Measurements from ENCODE around the gene BMP2. TPM values are rescaled to one million over a fixed set of nuclear protein-coding genes. Genes with fewer than 3 reads are reported as not detected.
A peak's percentile ranks its signal among the peaks of the same experiment; 100 is the strongest.

BMP2 gene
- total RNA-seq, 2 donors from 2014 or later = 13.5 to 14.8 TPM

- Histone ChIP-seq H3K27ac (no peak overlapping the region), H3K9me3 (no peaks in the 10 kb centered on the region), H3K27me3 (no peaks in the 10 kb centered on the region), H3K36me3 (replicated peaks in 1 of 2; ENCODE audit: insufficient read depth in 1 of 2, low read depth in 2 of 2) (no peaks in the 10 kb centered on the region), H3K4me3 (no peak overlapping the region), H3K4me1 (peaks cover 6% of the 10 kb centered on the region)
- 72 to 78% methylated on average over 4 of the region's 4 CpGs for WGBS, 2 donors
- intact Hi-C loops (cut with DNase I) = no loop called here
- DNase-seq = no peak
- no peak for ATAC-seq
- no peak for TF ChIP-seq POLR2A (IDR thresholded peaks at IDR 0.05)
- no peak for TF ChIP-seq CTCF (IDR thresholded peaks at IDR 0.05)
Measured at GRCh38 chr20:6744805-6745204, 22.7 kb upstream of the BMP2 start.

- Histone ChIP-seq H3K4me3 (no peak overlapping the region), H3K27me3 (no peaks in the 10 kb centered on the region), H3K4me1 (no peaks in the 10 kb centered on the region), H3K27ac (no peak overlapping the region), H3K9me3 (no peaks in the 10 kb centered on the region), H3K36me3 (replicated peaks in 1 of 2; ENCODE audit: insufficient read depth in 1 of 2, low read depth in 2 of 2) (no peaks in the 10 kb centered on the region)
- TF ChIP-seq POLR2A (IDR thresholded peaks at IDR 0.05) (no peak), CTCF (IDR thresholded peaks at IDR 0.05) (no peak)
- no peak for DNase-seq
- intact Hi-C loops (cut with DNase I) = no loop called here
- no peak for ATAC-seq
- WGBS, 2 donors = 60 to 74% methylated on average over 6 of the region's 6 CpGs
Measured at GRCh38 chr20:6746901-6747609, 20.4 kb upstream of the BMP2 start.

- intact Hi-C loops (cut with DNase I) = no loop called here
- no peak for DNase-seq
- H3K4me1 ChIP-seq = no peaks in the 10 kb centered on the region
- H3K27me3 ChIP-seq = no peaks in the 10 kb centered on the region
- H3K9me3 ChIP-seq = no peaks in the 10 kb centered on the region
- H3K36me3 ChIP-seq (replicated peaks in 1 of 2; ENCODE audit: insufficient read depth in 1 of 2, low read depth in 2 of 2) = no peaks in the 10 kb centered on the region
- no peak for TF ChIP-seq POLR2A (IDR thresholded peaks at IDR 0.05)
- TF ChIP-seq CTCF (IDR thresholded peaks at IDR 0.05) = no peak
- H3K4me3 ChIP-seq = no peak overlapping the region
- no peak for ATAC-seq
- no peak overlapping the region for H3K27ac ChIP-seq
Measured at GRCh38 chr20:6750438-6750837, 17.0 kb upstream of the BMP2 start.

- intact Hi-C loops (cut with DNase I) = no loop called here
- WGBS, 2 donors = 31 to 38% methylated on average over 4 of the region's 4 CpGs
- peak overlapping the region; percentile 33 to 59 (median 52) for H3K27ac ChIP-seq
- H3K4me1 ChIP-seq = peaks cover 23% of the 10 kb centered on the region
- no peaks in the 10 kb centered on the region for H3K9me3 ChIP-seq
- DNase-seq = peak; percentile 31 to 71 (median 51)
- H3K4me3 ChIP-seq = no peak overlapping the region
- H3K36me3 ChIP-seq (replicated peaks in 1 of 2; ENCODE audit: insufficient read depth in 1 of 2, low read depth in 2 of 2) = no peaks in the 10 kb centered on the region
- H3K27me3 ChIP-seq = no peaks in the 10 kb centered on the region
- TF ChIP-seq CTCF (IDR thresholded peaks at IDR 0.05) (no peak), POLR2A (IDR thresholded peaks at IDR 0.05) (no peak)
- peak; percentile 82 for ATAC-seq
Measured at GRCh38 chr20:6756693-6757595, 10.5 kb upstream of the BMP2 start.

All from body of pancreas (tissue), 4 donors.